ENCODE results near the gene TMEM255B. TPM values are rescaled to one million over a fixed set of nuclear protein-coding genes. Genes with fewer than 3 reads are reported as not detected.

The TMEM255B gene
- total RNA-seq, 1 experiment from 2014 or later: 4.7 TPM

- TF ChIP-seq ARID4B (CRISPR knock-in tag; IDR thresholded peaks at IDR 0.05; ENCODE audit: borderline replicate concordance): no peak
- no peak for TF ChIP-seq ZNF121 (CRISPR knock-in tag; IDR thresholded peaks at IDR 0.05)
Measured at GRCh38 chr13:113809934-113810333, 50.9 kb downstream of the TMEM255B start (continued).

- ATAC-seq (no peak), DNase-seq (ENCODE audit: low spot score) (no peak)
- POLR2A ChIA-PET: no interaction called here
- peaks cover 15% of the 10 kb centered on the region for H3K9me3 Mint-ChIP-seq
- H3K27me3 Mint-ChIP-seq (ENCODE audit: low read depth): no peaks in the 10 kb centered on the region; the same call in 1 of the 2 replicates
- H3K27ac Mint-ChIP-seq: no peak overlapping the region
- H3K4me3 Mint-ChIP-seq: no peak overlapping the region
- H3K36me3 Mint-ChIP-seq: peaks cover 9% of the 10 kb centered on the region
- CTCF ChIA-PET: no interaction called here
- no peaks in the 10 kb centered on the region for H3K4me1 Mint-ChIP-seq
- TF ChIP-seq ATF3 (CRISPR knock-in tag; conservative IDR thresholded peaks at IDR 0.05) (no peak), ZNF317 (CRISPR knock-in tag; IDR thresholded peaks at IDR 0.05; ENCODE audit: borderline replicate concordance, low read depth) (no peak), NR1H2 (CRISPR knock-in tag; IDR thresholded peaks at IDR 0.05) (no peak), FOXK1 (CRISPR knock-in tag; IDR thresholded peaks at IDR 0.05) (no peak), AR (CRISPR knock-in tag; IDR thresholded peaks at IDR 0.05) (no peak), EMX1 (CRISPR knock-in tag; IDR thresholded peaks at IDR 0.05) (no peak), HMGA2 (CRISPR knock-in tag; IDR thresholded peaks at IDR 0.05) (no peak), ZNF425 (CRISPR knock-in tag; conservative IDR thresholded peaks at IDR 0.05) (no peak), TCF7 (CRISPR knock-in tag; IDR thresholded peaks at IDR 0.05; ENCODE audit: low read depth) (no peak), CTCF (IDR thresholded peaks at IDR 0.05) (no peak), ERG (CRISPR knock-in tag; IDR thresholded peaks at IDR 0.05) (no peak), MXD4 (CRISPR knock-in tag; IDR thresholded peaks at IDR 0.05; ENCODE audit: borderline replicate concordance) (no peak), ZNF532 (CRISPR knock-in tag; IDR thresholded peaks at IDR 0.05; ENCODE audit: borderline replicate concordance) (no peak)
Measured at GRCh38 chr13:113810640-113811039, 51.6 kb downstream of the TMEM255B start.
